HG03135 (cell line): ENCODE data around the gene FGD4.
"Not testable (repeated sequence)": the region's sequence is repeated elsewhere in the genome, so short reads cannot be mapped to it uniquely, and the experiment has no call there.

ENCODE experiments used
- ATAC-seq: cut with Tn5 transposase; IDR thresholded peaks from one replicate; pipeline ENCODE4 v1.9.1; 2021; ENCODE audit warnings: mild to moderate bottlenecking, moderate library complexity; ENCODE audit not compliant: unreplicated experiment

The FGD4 gene

GRCh38 chr12:32489070-32489469 is 89.7 kb downstream of the FGD4 start:
- no peak for ATAC-seq

DNA sequence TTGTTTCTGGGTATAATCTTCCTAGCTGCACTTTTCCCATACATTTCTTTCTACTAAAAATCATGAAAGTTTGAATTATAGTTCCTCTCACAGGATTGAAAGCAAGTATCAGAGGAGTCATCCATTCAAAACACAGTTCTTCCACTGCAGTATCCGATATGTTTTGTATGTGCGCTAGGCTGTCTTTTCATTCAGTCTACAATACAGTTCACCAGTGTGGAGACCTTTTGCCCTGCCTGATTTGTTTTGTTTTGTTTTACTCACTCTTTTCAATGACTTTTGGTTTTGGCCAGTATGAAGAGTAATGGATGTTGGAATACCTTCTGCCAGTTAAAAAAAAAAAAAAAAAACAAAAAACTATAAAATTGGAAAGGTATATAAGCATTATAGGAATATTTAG is 91.4 kb downstream of the FGD4 start:
- no peak for ATAC-seq

- ATAC-seq = no peak
These were observed 93.9 kb downstream of the FGD4 start for GRCh38 chr12:32493282-32493681.

DNA sequence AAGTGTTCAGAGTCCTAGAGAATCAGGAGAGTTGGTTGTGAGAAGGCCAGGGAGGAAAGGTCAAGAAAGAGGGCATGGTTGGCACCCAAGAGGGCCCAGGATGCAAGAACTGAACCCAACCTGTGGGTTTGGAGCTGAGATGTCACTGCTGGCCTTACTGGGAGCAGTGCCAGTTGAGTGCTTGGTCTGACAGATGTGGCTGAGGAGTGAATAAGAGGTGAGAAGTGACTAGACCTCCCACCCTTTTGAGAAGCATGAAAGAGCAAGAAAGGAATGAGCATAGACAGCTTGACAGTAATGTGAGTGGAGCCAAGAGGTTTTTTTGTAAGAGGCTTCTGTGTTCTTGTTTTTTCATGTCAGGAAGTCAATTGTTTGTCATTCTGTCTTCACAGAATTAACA is 95.3 kb downstream of the FGD4 start:
- no peak for ATAC-seq

DNA sequence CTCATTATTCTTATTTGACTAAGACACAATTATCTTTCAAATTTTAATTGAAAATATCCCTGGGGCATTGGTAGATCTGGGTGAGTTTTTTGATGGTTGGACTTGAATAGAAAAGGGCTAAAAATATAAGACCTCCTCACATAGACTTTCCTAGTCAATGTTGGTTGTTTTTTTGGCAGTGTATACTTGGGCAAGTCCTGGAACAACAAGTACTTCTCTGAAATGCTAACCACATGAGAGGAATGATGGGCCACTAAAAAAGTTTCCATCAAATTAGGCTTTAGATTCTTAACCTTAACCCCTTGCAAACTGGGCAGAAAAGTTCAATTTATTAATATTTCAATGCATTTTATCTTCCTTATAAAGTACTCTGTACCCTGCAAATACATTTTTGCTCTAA is 97.6 kb downstream of the FGD4 start:
- no peak for ATAC-seq

DNA sequence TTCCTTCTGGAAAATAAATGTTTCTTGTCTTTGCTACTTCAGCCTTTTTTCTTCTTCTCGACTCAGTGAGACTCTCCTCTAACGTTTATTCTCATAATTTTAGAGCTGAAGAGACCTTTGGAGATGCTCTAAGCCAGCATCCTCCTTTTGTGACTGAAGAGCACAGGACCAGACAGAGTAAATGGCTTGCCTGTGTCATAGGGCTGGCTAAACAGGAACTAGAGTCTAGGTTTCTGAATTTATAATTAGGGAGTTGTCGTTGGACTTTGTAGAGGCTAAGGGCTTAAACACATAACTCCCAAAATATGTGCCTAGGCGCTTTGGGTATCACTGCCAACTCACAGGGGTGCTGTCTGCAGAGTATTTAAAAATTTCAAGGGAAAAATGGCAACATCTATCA is 98.5 kb downstream of the FGD4 start:
- no peak for ATAC-seq

GRCh38 chr12:32499048-32499447 is 99.7 kb downstream of the FGD4 start:
- no peak for ATAC-seq

DNA sequence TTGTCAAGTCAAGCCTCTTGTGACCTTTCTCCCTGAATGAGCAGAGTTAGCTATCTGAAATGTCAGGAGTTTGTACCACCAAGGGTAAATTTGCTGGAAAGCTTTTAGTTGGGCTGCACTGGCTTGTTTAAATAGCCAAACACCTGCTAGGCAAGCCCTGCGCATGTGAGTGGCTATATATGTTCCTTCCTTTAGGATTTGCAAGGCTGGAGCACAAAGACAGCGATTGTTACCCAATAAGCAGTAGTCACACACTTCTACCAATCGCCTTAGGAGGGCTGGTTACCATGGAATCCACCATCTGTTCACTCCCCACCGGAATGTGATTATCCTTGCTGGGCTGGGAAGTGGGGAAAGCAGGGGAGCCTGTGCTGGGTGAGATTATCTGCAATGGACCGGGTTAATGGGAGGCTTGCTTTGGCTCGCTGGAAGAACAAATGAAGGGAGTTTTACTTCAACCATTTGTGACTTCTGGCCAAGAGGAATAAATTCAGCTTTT is 102.5 kb downstream of the FGD4 start:
- no peak for ATAC-seq

DNA sequence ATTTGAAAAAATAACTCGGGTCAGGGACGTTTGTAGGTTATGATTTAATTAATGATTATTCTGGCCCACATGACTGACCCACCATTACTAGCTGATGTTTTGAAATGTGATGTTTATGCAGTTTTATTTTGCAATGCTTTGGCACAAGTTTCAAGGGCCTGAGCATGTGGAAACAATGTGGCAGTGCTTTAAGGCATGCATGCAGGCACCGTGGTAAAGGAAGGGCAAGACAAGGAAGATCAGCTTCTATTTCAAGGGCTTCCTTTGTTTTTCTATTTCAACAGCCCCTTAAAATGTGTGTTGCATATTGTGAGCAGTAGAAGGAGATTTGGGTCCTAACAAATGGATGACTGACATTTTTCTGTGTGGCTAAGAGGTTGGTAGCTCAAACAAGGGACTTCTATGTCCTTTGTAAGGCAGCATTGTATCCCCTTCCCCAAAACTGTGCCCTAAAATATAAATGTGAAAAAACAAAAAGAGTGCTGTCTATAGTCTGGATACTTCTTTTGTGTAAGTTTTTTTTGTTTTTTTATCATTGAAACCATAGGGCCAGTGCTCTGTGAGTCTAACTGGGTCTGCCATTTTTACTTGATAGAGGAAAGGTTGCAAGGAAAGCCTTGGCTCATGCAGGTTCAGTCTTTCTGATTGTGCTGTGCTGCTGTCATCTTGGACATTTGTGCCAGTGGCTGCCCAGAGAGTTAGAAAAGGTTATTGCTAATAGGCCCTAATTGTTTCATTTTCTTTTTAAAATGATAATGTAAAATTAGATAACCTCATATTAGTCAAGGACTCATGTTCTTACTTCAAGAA is 103.5 kb downstream of the FGD4 start:
- ATAC-seq = no peak

- ATAC-seq = no peak
These were observed 104.4 kb downstream of the FGD4 start for GRCh38 chr12:32503730-32504129.

- ATAC-seq = no peak
These were observed 105.2 kb downstream of the FGD4 start for GRCh38 chr12:32504591-32504990.

- ATAC-seq = no peak
These were observed 105.9 kb downstream of the FGD4 start for GRCh38 chr12:32505067-32505945.

DNA sequence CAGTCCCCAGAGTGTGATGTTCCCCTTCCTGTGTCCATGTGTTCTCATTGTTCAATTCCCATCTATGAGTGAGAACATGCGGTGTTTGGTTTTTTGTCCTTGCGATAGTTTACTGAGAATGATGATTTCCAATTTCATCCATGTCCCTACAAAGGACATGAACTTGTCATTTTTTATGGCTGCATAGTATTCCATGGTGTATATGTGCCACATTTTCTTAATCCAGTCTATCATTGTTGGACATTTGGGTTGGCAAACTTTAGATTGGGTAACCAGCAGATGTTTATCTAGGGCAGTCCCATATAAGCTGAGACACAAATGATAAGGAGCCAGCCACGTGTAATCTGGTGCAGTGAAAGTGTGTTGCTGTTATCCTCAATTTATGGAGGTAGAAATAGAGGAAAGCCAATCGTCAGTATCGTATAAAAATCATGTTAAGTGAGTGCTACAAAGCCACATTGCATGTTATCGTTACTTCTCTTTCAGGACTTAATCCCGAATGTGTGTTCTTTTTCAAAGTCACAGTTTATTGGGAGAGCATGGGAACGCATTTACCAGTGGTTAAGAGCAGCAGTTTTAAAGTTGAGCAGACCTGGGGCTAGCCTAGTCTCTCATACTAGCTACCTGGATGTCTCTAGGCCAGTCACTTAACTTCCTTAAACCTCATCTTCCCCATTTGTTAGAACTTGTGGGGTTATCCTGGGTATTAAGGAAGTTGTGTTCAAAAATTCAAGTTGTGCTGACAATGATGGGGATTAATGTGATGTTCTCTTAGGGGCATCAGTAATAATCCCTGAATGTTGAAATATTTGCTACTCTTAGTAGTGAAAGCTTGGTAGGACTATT is 108.0 kb downstream of the FGD4 start:
- ATAC-seq = not testable (repeated sequence)

DNA sequence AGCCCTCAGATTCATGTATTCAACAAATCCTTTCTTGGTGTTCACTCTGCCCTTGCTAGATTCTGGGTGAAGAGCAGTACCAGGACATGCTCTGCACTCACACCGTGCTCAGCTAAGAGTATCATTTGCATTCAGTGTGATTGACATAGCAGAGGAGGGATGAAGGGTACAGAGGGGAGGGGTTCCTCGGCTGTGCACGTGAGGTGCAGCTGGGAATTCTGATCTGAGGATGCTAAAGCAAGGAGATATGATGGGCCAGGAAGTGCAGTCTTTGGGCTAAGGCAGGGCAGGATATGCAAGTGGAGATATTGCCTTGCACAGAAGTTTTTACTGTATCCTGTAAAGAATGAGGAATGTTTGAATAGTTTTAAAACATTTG is 108.6 kb downstream of the FGD4 start:
- no peak for ATAC-seq

- no peak for ATAC-seq
These were observed 109.3 kb downstream of the FGD4 start for GRCh38 chr12:32508626-32509025.

GRCh38 chr12:32509328-32510091 is 110.2 kb downstream of the FGD4 start:
- no peak for ATAC-seq

GRCh38 chr12:32511976-32512375 is 112.6 kb downstream of the FGD4 start:
- ATAC-seq = not testable (repeated sequence)

DNA sequence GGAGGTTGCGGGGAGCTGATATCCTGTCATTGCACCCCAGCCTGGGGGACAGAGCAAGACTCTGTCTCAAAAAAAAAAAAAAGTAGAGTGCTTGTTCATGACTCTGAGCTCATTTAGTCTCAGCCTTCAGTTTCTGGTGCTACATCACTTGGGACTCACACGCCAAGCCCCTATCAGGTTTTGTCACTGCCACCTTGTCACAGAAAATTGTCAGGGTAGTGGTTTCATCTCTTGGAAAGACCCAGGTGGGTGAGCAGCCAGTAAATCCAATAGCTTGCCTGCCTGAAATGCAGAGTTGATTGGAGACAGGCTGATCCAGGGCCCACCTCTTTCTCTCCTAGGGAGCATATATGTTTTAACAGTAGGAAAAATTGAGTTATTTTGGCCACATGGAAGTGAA is 113.0 kb downstream of the FGD4 start:
- ATAC-seq = no peak

DNA sequence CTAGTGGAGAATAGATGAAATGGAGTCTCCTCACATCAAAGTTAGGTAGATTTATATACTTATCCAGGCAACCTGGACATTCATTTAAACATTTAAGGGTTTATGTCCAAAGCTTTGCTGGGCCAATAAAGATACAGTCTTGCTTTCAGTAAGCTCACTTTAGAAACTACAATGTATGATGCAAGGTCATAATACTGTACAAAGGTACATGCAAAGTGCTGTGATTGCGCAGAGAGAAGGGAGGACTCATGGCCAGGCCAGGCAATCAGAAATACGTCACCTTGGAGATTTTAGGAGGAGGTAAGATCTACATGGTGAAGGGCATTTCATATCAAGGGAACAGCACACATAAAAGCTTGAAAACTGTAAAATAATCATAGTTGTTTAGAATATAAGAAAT is 113.6 kb downstream of the FGD4 start:
- ATAC-seq = no peak

DNA sequence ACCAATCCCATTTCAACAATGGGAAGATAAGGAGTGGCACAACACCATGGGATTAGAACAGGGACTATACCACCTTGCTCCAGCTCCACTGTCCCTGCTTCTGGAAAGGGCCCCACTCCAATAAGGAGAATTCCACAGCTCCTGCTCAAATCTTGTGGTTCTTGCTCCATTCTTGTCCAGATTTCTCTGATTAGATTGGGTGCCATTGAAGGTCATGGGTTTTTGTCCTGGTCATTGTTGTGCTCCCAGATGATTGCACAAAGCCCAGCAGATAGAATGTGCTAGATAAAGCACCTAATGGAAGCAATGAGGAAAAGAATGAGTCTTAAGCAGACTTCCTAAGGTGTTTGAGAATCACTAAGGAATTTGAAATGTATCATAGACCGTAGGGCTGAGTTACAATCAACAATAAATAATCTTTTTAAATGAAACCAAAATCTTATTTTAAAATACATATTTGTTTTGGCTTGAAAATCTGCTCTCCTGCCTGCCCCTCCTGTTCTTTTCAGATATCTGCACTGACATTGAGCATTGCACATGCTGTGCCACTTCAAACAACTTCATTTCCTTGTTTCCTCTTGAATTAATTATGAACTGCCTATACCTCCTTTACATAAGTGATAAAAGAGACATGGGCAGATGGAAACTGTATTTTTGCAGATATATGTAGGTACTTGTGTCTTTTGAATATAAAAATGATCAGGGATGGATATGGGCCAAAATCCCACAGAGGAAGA is 115.9 kb downstream of the FGD4 start:
- no peak for ATAC-seq
